CD4-positive, alpha-beta T cell (primary cell): Measurements from ENCODE around the gene SMAD6. TPM values are rescaled to one million over a fixed set of nuclear protein-coding genes. Genes with fewer than 3 reads are reported as not detected.

ENCODE experiments used
- ATAC-seq: fragments of 200-7000 bp; cut with Tn5 transposase; one replicate; pipeline ENCODE4 v1.10.0; 2022; ENCODE audit warnings: mild to moderate bottlenecking; ENCODE audit not compliant: poor library complexity
- CTCF ChIA-PET: fragments of 350-600 bp; sonication (Branson Sonifier 250); formaldehyde crosslinking; loops from one replicate; lab custom pipeline; 2021; ENCODE audit warnings: antibody characterized with exemption, inconsistent platforms; lab: Charles Lee
- POLR2A ChIA-PET: fragments of 350-600 bp; sonication (Branson Sonifier 250); formaldehyde crosslinking; loops from one replicate; lab custom pipeline; 2021; ENCODE audit warnings: antibody characterized with exemption, inconsistent platforms; lab: Charles Lee
- DNase-seq, 14 experiments: peaks; one replicate each; pipeline ENCODE4 v3.0.0-alpha.2; 2013 to 2020; ENCODE audit warnings: mixed read lengths in 2 of 14
- H3K27ac ChIP-seq, 2 donors: one replicate each; pipeline versions ENCODE4 v1.5.1 to v1.7.0; 2013; ENCODE audit warnings: low read length in 2 of 2, low read depth in 1 of 2, mild to moderate bottlenecking in 1 of 2
- H3K27me3 ChIP-seq, 2 experiments: 1 replicate in 1 of 2; 2 replicates in 1 of 2; pipeline versions ENCODE4 v1.6.1 to v1.7.0; 2013; ENCODE audit warnings: low read length in 2 of 2, control low read depth in 1 of 2, mild to moderate bottlenecking in 1 of 2, moderate library complexity in 1 of 2; ENCODE audit not compliant: insufficient read depth in 2 of 2, control insufficient read depth in 1 of 2
- H3K36me3 ChIP-seq: one replicate; pipeline ENCODE4 v1.6.1; 2013; ENCODE audit warnings: low read length, control low read depth; ENCODE audit not compliant: insufficient read depth
- H3K4me1 ChIP-seq: one replicate; pipeline ENCODE4 v1.6.1; 2013; ENCODE audit warnings: low read length, control low read depth; ENCODE audit not compliant: insufficient read depth
- H3K4me3 ChIP-seq: one replicate; pipeline ENCODE4 v1.5.1; 2013; ENCODE audit warnings: mild to moderate bottlenecking, low read length, moderate library complexity
- H3K9me3 ChIP-seq, 2 experiments: 1 replicate in 1 of 2; 2 replicates in 1 of 2; pipeline versions ENCODE4 v1.6.1 to v1.7.0; 2013; ENCODE audit warnings: low read length in 2 of 2, mild to moderate bottlenecking in 2 of 2, control low read depth in 1 of 2, moderate library complexity in 1 of 2; ENCODE audit not compliant: control insufficient read depth in 1 of 2, insufficient read depth in 1 of 2
- H3K27ac Mint-ChIP-seq: one replicate; pipeline ENCODE4 v1.8.0; 2020; ENCODE audit warnings: mixed read lengths
- H3K27me3 Mint-ChIP-seq: one replicate; pipeline ENCODE4 v1.8.0; 2021; ENCODE audit warnings: mixed read lengths
- H3K36me3 Mint-ChIP-seq: one replicate; pipeline ENCODE4 v1.8.0; 2021; ENCODE audit warnings: low read depth, mixed read lengths
- H3K4me1 Mint-ChIP-seq: one replicate; pipeline ENCODE4 v1.8.0; 2021; ENCODE audit warnings: low read depth, mixed read lengths
- H3K4me3 Mint-ChIP-seq: one replicate; pipeline ENCODE4 v1.8.0; 2020; ENCODE audit warnings: mild to moderate bottlenecking, mixed read lengths
- H3K9me3 Mint-ChIP-seq: one replicate; pipeline ENCODE4 v1.8.0; 2020; ENCODE audit warnings: mixed read lengths
- CTCF ChIP-seq: fragments of 200-600 bp; IDR thresholded peaks from one replicate; pipeline ENCODE4 v1.8.0; 2022; ENCODE audit warnings: antibody characterized with exemption, mild to moderate bottlenecking
- intact Hi-C, 2 experiments: fragments of 100-400 bp; cut with DNase I in 1 of 2; cut with micrococcal nuclease in 1 of 2; formaldehyde crosslinking; loops; one replicate each; pipeline versions ENCODE4 v1.15.1 to v1.9.0; 2023 to 2025; cut with DNase I, micrococcal nuclease
- total RNA-seq, 174 experiments: library from RNA in 2 of 174; stranded (reverse) in 2 of 174; gene quantifications; one replicate each; pipeline ENCODE4 v1.2.3 and lab custom pipeline; 2021 to 2026

SMAD6 gene
- total RNA-seq, 2 experiments from 2014 or later, result 0.59 to 0.69 TPM

GRCh38 chr15:66696770-66697169 lies 5.3 kb upstream of the SMAD6 start:
- intact Hi-C loops, result loop anchor here in 1 of 2 experiments (5.0 kb wide), 1 partner anchor 39 kb away; no protein-coding TSS in a partner anchor
- TF ChIP-seq CTCF, result no peak
- DNase-seq (no peak), ATAC-seq (no peak)
- H3K4me3 ChIP-seq, result no peak overlapping the region
- Mint-ChIP-seq H3K4me1 (peaks cover 40% of the 10 kb centered on the region), H3K4me3 (no peak overlapping the region), H3K27me3 (peaks cover 9% of the 10 kb centered on the region), H3K27ac (no peak overlapping the region), H3K9me3 (no peaks in the 10 kb centered on the region), H3K36me3 (peaks cover 3% of the 10 kb centered on the region)
- no peak overlapping the region for H3K27ac ChIP-seq
- no peaks in the 10 kb centered on the region for H3K36me3 ChIP-seq
- no peaks in the 10 kb centered on the region for H3K9me3 ChIP-seq
- peaks cover 24% of the 10 kb centered on the region for H3K4me1 ChIP-seq
- CTCF ChIA-PET, result no interaction called here
- peaks cover 0 to 4% of the 10 kb centered on the region in 2 experiments for H3K27me3 ChIP-seq
- POLR2A ChIA-PET, result no interaction called here

- ChIA-PET CTCF (no interaction called here), POLR2A (no interaction called here)
- Histone ChIP-seq H3K36me3 (no peaks in the 10 kb centered on the region), H3K27me3 (peaks cover 9 to 10% of the 10 kb centered on the region in 2 experiments), H3K4me1 (peaks cover 25% of the 10 kb centered on the region), H3K4me3 (no peak overlapping the region), H3K9me3 (peaks cover 0 to 3% of the 10 kb centered on the region in 2 experiments), H3K27ac (no peak overlapping the region)
- ATAC-seq (no peak), DNase-seq (peak in 3 of 14 experiments; percentile 20 to 30 (median 24))
- Mint-ChIP-seq H3K4me1 (peaks cover 30% of the 10 kb centered on the region), H3K9me3 (no peaks in the 10 kb centered on the region), H3K36me3 (peaks cover 3% of the 10 kb centered on the region), H3K4me3 (no peak overlapping the region), H3K27ac (no peak overlapping the region), H3K27me3 (peaks cover 18% of the 10 kb centered on the region)
- TF ChIP-seq CTCF, result no peak
- intact Hi-C loops, result loop anchor here in 1 of 2 experiments (5.0 kb wide), 1 partner anchor 41 kb away; no protein-coding TSS in a partner anchor
Observed at GRCh38 chr15:66698318-66698961, 3.6 kb upstream of the SMAD6 start.

- peaks cover 3% of the 10 kb centered on the region for H3K36me3 Mint-ChIP-seq
- DNase-seq, result no peak
- Histone ChIP-seq H3K27ac (no peak overlapping the region), H3K4me3 (no peak overlapping the region), H3K4me1 (peaks cover 27% of the 10 kb centered on the region), H3K27me3 (peaks cover 10 to 11% of the 10 kb centered on the region in 2 experiments), H3K36me3 (no peaks in the 10 kb centered on the region), H3K9me3 (peaks cover 0 to 3% of the 10 kb centered on the region in 2 experiments)
- ChIA-PET POLR2A (interaction anchor here (0.6 kb wide), 1 partner anchor 1355 kb away, joined by 3 read pairs; the partner anchor contains the start of gene PIAS1), CTCF (no interaction called here)
- intact Hi-C loops, result loop anchor here in 1 of 2 experiments (5.0 kb wide), 1 partner anchor 42 kb away; no protein-coding TSS in a partner anchor
- peaks cover 18% of the 10 kb centered on the region for H3K27me3 Mint-ChIP-seq
- no peak for TF ChIP-seq CTCF
- peaks cover 25% of the 10 kb centered on the region for H3K4me1 Mint-ChIP-seq
- H3K4me3 Mint-ChIP-seq, result peak overlapping the region; percentile 30
- H3K9me3 Mint-ChIP-seq, result no peaks in the 10 kb centered on the region
- ATAC-seq, result no peak
- no peak overlapping the region for H3K27ac Mint-ChIP-seq
Observed at GRCh38 chr15:66698971-66699370, 3.1 kb upstream of the SMAD6 start.
